Stomach (tissue), 4 donors: Measurements from ENCODE around the gene SNRPB.

Experiments
- CTCF ChIP-seq, 7 experiments: fragments of 450-650 bp in 4 of 7; fragments of 200-600 bp in 3 of 7; sonication (generic) in 3 of 7; IDR thresholded peaks; one replicate each; pipeline ENCODE4 v1.5.1; 2016 to 2019; ENCODE audit warnings: antibody characterized with exemption in 7 of 7, control low read depth in 2 of 7, mild to moderate bottlenecking in 1 of 7
- POLR2A ChIP-seq, 4 donors: fragments of 450-650 bp; IDR thresholded peaks; one replicate each; pipeline ENCODE4 v1.6.1; 2016; ENCODE audit warnings: antibody characterized with exemption in 4 of 4, control low read depth in 2 of 4, mild to moderate bottlenecking in 1 of 4, moderate library complexity in 1 of 4
- POLR2AphosphoS5 ChIP-seq, 3 donors: sonication (generic); formaldehyde crosslinking; IDR thresholded peaks; one replicate each; pipeline ENCODE4 v1.6.1; 2016; ENCODE audit warnings: antibody characterized with exemption in 3 of 3

- TF ChIP-seq CTCF (IDR thresholded peaks at IDR 0.05) (no peak), POLR2AphosphoS5 (IDR thresholded peaks at IDR 0.05) (no peak), POLR2A (IDR thresholded peaks at IDR 0.05) (no peak)
Observed at GRCh38 chr20:2451422-2451821, 19.2 kb downstream of the SNRPB start.
